ENCODE results near the gene PPFIA1.

- TF ChIP-seq, protein P1, sequence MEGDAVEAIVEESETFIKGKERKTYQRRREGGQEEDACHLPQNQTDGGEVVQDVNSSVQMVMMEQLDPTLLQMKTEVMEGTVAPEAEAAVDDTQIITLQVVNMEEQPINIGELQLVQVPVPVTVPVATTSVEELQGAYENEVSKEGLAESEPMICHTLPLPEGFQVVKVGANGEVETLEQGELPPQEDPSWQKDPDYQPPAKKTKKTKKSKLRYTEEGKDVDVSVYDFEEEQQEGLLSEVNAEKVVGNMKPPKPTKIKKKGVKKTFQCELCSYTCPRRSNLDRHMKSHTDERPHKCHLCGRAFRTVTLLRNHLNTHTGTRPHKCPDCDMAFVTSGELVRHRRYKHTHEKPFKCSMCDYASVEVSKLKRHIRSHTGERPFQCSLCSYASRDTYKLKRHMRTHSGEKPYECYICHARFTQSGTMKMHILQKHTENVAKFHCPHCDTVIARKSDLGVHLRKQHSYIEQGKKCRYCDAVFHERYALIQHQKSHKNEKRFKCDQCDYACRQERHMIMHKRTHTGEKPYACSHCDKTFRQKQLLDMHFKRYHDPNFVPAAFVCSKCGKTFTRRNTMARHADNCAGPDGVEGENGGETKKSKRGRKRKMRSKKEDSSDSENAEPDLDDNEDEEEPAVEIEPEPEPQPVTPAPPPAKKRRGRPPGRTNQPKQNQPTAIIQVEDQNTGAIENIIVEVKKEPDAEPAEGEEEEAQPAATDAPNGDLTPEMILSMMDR (IDR thresholded peaks at IDR 0.05; ENCODE audit: poor library complexity), result no peak
- no peak for TF ChIP-seq EZH2 (IDR thresholded peaks at IDR 0.05; ENCODE audit: borderline replicate concordance)
- TF ChIP-seq EZH2phosphoT487 (IDR thresholded peaks at IDR 0.05; ENCODE audit: low read depth, severe bottlenecking, unreplicated experiment), result no peak
Measured at GRCh38 chr11:70319396-70320076, 49.0 kb downstream of the PPFIA1 start.

Measured in hepatocyte (in vitro differentiated cells).